K562 (cell line): ENCODE results near the gene CCDC136. TPM values are rescaled to one million over a fixed set of nuclear protein-coding genes. Genes with fewer than 3 reads are reported as not detected.
A peak's percentile ranks its signal among the peaks of the same experiment; 100 is the strongest.

Experiments used
- CREB3L1 ChIP-seq: fragments of 450-650 bp; IDR thresholded peaks from 2 replicates; pipeline ENCODE4 v1.6.1; 2014; ENCODE audit warnings: low read depth, mild to moderate bottlenecking, moderate library complexity, borderline replicate concordance
- FOXJ2 ChIP-seq: fragments of 200-800 bp; sonication (Bioruptor generic); IDR thresholded peaks from 2 replicates; pipeline ENCODE4 v1.6.1; 2016; ENCODE audit warnings: missing genetic modification characterization, missing compliant biosample characterization
- HINFP ChIP-seq: fragments of 450-650 bp; conservative IDR thresholded peaks from 2 replicates; pipeline ENCODE4 v1.6.1; 2016; ENCODE audit warnings: missing genetic modification characterization, low read depth, mild to moderate bottlenecking, control low read depth, missing compliant biosample characterization
- LARP7 ChIP-seq: fragments of 450-650 bp; IDR thresholded peaks from 2 replicates; pipeline ENCODE4 v1.6.1; 2016
- MYNN ChIP-seq, 2 experiments: sonication (generic); formaldehyde crosslinking in 1 of 2; IDR thresholded peaks; 2 replicates each; pipeline versions ENCODE4 v1.5.0 to v1.6.1; 2016 to 2020; ENCODE audit warnings: antibody characterized with exemption in 1 of 2, missing genetic modification reagents in 1 of 2
- PHB ChIP-seq: fragments of 250-450 bp; sonication (Bioruptor Pico); IDR thresholded peaks from 2 replicates; pipeline ENCODE4 v1.5.0; 2021
- SIRT6 ChIP-seq: IDR thresholded peaks from one replicate; pipeline ENCODE4 v1.6.1; 2012; ENCODE audit warnings: low read depth, mild to moderate bottlenecking, control low read depth, inconsistent platforms, low read length, moderate library complexity
- SLC30A9 ChIP-seq: fragments of 250-450 bp; sonication (Bioruptor Pico); IDR thresholded peaks from 2 replicates; pipeline ENCODE4 v1.8.0; 2022; ENCODE audit warnings: mild to moderate bottlenecking, moderate library complexity
- SMAD4 ChIP-seq: fragments of 250-450 bp; sonication (Bioruptor Pico); conservative IDR thresholded peaks from 2 replicates; pipeline ENCODE4 v1.8.0; 2021; ENCODE audit warnings: inconsistent platforms, mild to moderate bottlenecking, moderate library complexity
- SNIP1 ChIP-seq: fragments of 450-650 bp; IDR thresholded peaks from 2 replicates; pipeline ENCODE4 v1.7.1; 2017; ENCODE audit warnings: low read depth, mild to moderate bottlenecking
- TBL1XR1 ChIP-seq, 2 experiments: IDR thresholded peaks; 2 replicates each; pipeline ENCODE4 v1.6.1; 2012; ENCODE audit warnings: improper control_type of control experiment in 2 of 2, low read length in 2 of 2, mild to moderate bottlenecking in 1 of 2
- TCF7 ChIP-seq: sonication (generic); IDR thresholded peaks from 2 replicates; pipeline ENCODE4 v1.6.1; 2016; ENCODE audit warnings: antibody characterized with exemption, borderline replicate concordance
- ZBTB40 ChIP-seq, 2 experiments: fragments of 450-650 bp in 1 of 2; sonication (generic) in 1 of 2; formaldehyde crosslinking in 1 of 2; IDR thresholded peaks; 2 replicates each; pipeline versions ENCODE4 v1.7.1 to v1.9.0; 2016 to 2022; ENCODE audit warnings: inconsistent platforms in 1 of 2, mild to moderate bottlenecking in 1 of 2, missing genetic modification reagents in 1 of 2
- ZNF408 ChIP-seq: fragments of 250-450 bp; sonication (Bioruptor Pico); IDR thresholded peaks from 2 replicates; pipeline ENCODE4 v1.4.0; 2020; ENCODE audit warnings: low read depth, mild to moderate bottlenecking, moderate library complexity
- ZNF551 ChIP-seq: fragments of 250-450 bp; sonication (Bioruptor Pico); IDR thresholded peaks from 2 replicates; pipeline ENCODE4 v1.5.0; 2021; ENCODE audit warnings: mild to moderate bottlenecking, moderate library complexity
- polyA plus RNA-seq, 8 experiments: library from polyadenylated mRNA; depleted of rRNA in 4 of 8; stranded (reverse) in 5 of 8; unstranded in 3 of 8; fragments of >200 nt; fragmentation: Nextera tagmentation in 2 of 8; fragmentation: Illumina TruSeq in 1 of 8; extraction: Ambion mirVana in 2 of 8; extraction: Trizol in 1 of 8; gene quantifications; 2 replicates each; pipeline versions ENCODE4 v1.2.1 to v1.2.3, GENCODE V29; 2011 to 2014; ENCODE audit warnings: inconsistent platforms in 1 of 8, missing spikeins in 1 of 8
- total RNA-seq, 7 experiments: library from RNA; depleted of rRNA in 6 of 7; stranded (reverse); fragments of >200 nt in 6 of 7; fragmentation: Illumina TruSeq in 2 of 7; extraction: Trizol in 2 of 7; gene quantifications; 2 replicates each; pipeline versions ENCODE4 v1.2.1 to v1.2.3, GENCODE V29; 2011 to 2021; ENCODE audit warnings: low replicate concordance in 1 of 7

CCDC136 gene
- total and polyA plus RNA-seq, 9 of the 15 experiments (the other 6 are each of a cell fraction or from before 2014, with no cell fraction given) = 2.4 to 40.8 (median 26.5) TPM

- peak; percentile 55; the same call in 1 of the 2 replicates for TF ChIP-seq HINFP (tag)
- no peak for TF ChIP-seq ZNF551 (CRISPR knock-in tag)
- no peak for TF ChIP-seq ZNF408 (CRISPR knock-in tag)
- TF ChIP-seq CREB3L1 = 0 out of 2 replicates have a peak, but pooled peaks have one; percentile 26
- no peak for TF ChIP-seq PHB (CRISPR knock-in tag)
- 0 out of 2 replicates have a peak, but pooled peaks have one; percentile 48 for TF ChIP-seq LARP7
- TF ChIP-seq TBL1XR1 (IDR thresholded peaks at IDR 0.05; ENCODE audit: low read length in 2 of 2) = no peak; a peak in 1 of 4 replicates
- TF ChIP-seq SNIP1 = no peak
- TF ChIP-seq FOXJ2 (tag) = no peak
- TF ChIP-seq MYNN (IDR thresholded peaks at IDR 0.05) = no peak
- no peak for TF ChIP-seq MYNN (CRISPR knock-in tag; IDR thresholded peaks at IDR 0.05)
- TF ChIP-seq SMAD4 (CRISPR knock-in tag) = peak; percentile 30; the same call in 1 of the 2 replicates
- TF ChIP-seq ZBTB40 (IDR thresholded peaks at IDR 0.05) = peak; percentile 41; the same call in 1 of the 2 replicates
- TF ChIP-seq ZBTB40 (CRISPR knock-in tag; IDR thresholded peaks at IDR 0.05) = no peak
- no peak for TF ChIP-seq SLC30A9
- TF ChIP-seq TCF7 = peak; percentile 4; the same call in 1 of the 2 replicates
- TF ChIP-seq SIRT6 = no peak
Observed at GRCh38 chr7:128829391-128830166, 37.8 kb downstream of the CCDC136 start (continued).
